ENCODE measurements around the gene MNT.
A peak's percentile ranks its signal among the peaks of the same experiment; 100 is the strongest.

Gene MNT

DNA sequence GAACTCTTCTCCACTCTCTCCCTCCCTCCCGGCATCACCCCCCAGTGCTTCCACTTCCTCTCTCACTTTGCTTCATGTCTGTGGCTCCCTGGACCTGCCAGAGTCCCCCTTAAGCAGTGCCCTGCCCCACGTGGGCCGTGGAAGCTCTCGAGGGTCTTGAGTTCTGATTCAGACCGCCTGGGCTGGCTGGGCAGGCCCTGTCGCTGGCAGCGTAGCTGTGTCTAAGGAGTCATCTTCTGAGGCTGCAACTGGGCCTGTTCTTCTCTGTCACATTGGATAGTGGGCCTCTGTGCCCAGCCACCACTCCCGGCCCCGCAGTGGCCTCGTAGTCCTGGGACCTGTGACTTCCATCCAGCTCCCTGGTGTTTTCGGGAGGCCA, 30.7 kb downstream of the MNT start:
- H3K4me3 ChIP-seq (replicated peaks; ENCODE audit: low read depth, low read length), result no peak overlapping the region
- TF ChIP-seq, protein P1, sequence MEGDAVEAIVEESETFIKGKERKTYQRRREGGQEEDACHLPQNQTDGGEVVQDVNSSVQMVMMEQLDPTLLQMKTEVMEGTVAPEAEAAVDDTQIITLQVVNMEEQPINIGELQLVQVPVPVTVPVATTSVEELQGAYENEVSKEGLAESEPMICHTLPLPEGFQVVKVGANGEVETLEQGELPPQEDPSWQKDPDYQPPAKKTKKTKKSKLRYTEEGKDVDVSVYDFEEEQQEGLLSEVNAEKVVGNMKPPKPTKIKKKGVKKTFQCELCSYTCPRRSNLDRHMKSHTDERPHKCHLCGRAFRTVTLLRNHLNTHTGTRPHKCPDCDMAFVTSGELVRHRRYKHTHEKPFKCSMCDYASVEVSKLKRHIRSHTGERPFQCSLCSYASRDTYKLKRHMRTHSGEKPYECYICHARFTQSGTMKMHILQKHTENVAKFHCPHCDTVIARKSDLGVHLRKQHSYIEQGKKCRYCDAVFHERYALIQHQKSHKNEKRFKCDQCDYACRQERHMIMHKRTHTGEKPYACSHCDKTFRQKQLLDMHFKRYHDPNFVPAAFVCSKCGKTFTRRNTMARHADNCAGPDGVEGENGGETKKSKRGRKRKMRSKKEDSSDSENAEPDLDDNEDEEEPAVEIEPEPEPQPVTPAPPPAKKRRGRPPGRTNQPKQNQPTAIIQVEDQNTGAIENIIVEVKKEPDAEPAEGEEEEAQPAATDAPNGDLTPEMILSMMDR (IDR thresholded peaks at IDR 0.05; ENCODE audit: low read depth, low read length, missing control alignments), result no peak
- no peak for DNase-seq (ENCODE audit: extremely low read depth, low read depth)

DNA sequence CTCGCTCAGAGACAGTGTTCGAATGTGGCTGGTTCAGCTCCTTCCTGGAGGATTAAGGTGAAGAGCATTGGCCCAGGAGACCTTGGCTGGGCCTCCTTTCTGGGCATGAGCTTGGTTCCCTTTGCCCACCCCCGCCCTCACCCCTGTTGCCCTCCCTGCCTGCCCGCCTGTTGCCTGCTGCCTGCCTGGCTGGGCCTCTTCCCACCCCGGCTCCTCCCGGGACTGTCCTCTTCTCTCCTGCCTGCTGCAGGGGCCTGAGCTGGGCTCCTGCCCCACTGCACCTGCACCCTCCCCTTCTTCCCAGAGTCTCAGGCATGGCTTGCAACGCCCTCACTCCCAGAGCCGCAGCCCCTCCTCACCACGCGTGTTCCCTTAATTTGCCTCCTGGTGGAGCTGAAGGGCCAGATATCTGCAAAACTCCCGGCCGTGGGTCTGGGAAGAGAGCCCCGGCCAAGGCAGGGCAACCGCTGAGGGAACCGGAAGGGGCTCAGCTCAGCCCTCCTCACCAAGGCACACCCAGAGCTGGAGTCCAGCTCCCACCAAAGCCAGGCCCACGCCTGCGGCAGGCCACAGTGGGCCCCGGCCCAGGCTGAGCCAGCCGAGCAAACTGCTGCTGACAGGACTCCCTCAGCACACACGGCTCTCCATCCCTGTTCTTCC, 31.2 kb downstream of the MNT start:
- no peak for DNase-seq (ENCODE audit: extremely low read depth, low read depth)
- no peak overlapping the region for H3K4me3 ChIP-seq (replicated peaks; ENCODE audit: low read depth, low read length)
- TF ChIP-seq, protein P1 (IDR thresholded peaks at IDR 0.05; ENCODE audit: low read depth, low read length, missing control alignments), result no peak

DNA sequence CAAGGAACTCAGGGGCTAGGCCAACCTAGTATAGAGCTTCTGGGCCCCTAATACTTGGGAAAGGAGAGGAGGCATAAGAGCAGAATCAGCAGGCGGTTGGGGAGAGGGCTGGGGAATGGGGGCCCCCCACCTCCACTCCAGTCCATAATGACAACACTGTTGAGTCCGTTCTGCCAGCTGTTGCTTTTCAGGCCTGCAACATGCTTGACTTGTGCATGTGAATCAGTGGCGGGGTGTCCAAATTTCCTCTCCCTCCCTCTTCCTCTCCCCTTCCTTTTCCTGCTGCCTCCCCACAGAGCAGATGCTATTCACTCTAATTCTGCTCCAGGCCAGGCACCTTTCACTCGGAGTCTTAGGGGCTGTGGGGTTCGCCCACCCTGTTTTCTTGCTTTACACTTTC, 31.8 kb downstream of the MNT start:
- DNase-seq (ENCODE audit: extremely low read depth, low read depth), result no peak
- H3K4me3 ChIP-seq (replicated peaks; ENCODE audit: low read depth, low read length), result no peak overlapping the region
- TF ChIP-seq, protein P1 (IDR thresholded peaks at IDR 0.05; ENCODE audit: low read depth, low read length, missing control alignments), result no peak

DNA sequence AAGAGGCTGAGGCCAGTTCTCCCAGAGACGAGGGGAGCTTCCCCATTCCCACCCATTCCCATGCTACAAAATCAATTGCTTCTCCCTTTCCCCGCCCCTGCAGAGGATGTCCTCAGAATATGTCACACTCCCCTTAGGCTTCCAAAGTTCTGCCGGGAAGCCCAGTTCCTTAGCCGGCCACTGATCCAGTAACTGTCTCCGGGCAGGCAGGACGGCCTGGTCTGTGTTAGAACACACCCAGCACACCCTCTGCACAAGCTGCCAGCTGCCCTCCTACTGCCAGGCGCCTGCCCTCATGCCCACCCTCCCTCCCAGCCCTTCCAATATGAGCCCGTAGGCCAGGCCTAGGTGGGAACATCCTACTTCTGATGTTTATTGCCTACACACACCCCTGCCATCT, 32.5 kb downstream of the MNT start:
- no peak for DNase-seq (ENCODE audit: extremely low read depth, low read depth)
- no peak overlapping the region for H3K4me3 ChIP-seq (replicated peaks; ENCODE audit: low read depth, low read length)
- TF ChIP-seq, protein P1 (IDR thresholded peaks at IDR 0.05; ENCODE audit: low read depth, low read length, missing control alignments), result no peak

DNA sequence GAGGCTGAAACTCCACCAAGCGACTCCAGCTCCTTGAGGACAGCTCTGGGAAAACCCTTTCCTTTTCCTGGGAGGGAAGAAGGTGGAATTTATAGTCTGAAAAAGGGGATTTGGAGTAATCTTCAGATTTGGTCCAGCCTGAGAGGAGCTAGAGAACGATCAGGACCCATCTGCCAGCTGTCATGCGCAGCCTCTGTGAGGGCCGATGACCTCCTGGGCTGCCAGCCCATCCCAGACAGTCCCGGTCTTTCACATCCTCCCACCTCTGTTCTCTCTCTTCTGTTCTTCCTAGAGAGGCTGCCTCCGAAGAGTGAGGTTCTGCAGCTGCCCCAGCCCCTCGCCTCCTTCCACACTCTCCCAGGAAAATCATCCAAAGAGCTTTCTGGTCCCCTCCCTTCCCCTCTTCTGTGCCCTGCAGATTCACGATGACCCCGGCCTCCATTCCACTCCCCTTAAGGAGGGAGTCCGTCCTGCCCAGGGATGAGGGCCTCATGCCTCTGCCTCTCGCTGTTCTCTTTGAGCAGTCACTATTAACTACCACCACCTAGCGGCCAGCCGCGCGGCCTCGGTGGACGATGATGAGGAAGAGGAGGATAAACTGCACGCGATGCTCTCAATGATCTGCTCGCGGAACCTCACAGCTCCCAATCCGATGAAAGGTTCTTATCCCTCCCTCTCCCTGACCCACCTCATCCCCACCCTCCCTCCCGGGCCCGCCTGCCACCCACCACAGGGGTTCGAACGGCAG, 33.9 kb downstream of the MNT start:
- TF ChIP-seq, protein P1 (IDR thresholded peaks at IDR 0.05; ENCODE audit: low read depth, low read length, missing control alignments), result peak; percentile 25
- H3K4me3 ChIP-seq (replicated peaks; ENCODE audit: low read depth, low read length), result no peak overlapping the region
- no peak for DNase-seq (ENCODE audit: extremely low read depth, low read depth)

GRCh38 chr17:2365132-2365531, 35.7 kb downstream of the MNT start:
- TF ChIP-seq, protein P1 (IDR thresholded peaks at IDR 0.05; ENCODE audit: low read depth, low read length, missing control alignments), result no peak
- H3K4me3 ChIP-seq (replicated peaks; ENCODE audit: low read depth, low read length), result no peak overlapping the region
- DNase-seq (ENCODE audit: extremely low read depth, low read depth), result no peak

All from HFF-Myc (cell line).